Measurements from ENCODE around the gene CSAD.

- no peak for TF ChIP-seq POLR2AphosphoS5 (IDR thresholded peaks at IDR 0.05)
- TF ChIP-seq CTCF (IDR thresholded peaks at IDR 0.05 in 8 of 11, conservative IDR thresholded peaks at IDR 0.05 in 3 of 11) = no peak
- TF ChIP-seq POLR2A (IDR thresholded peaks at IDR 0.05) = no peak
Observed at GRCh38 chr12:53223389-53224060, 42.8 kb upstream of the CSAD start.
